GM19455 (cell line): Measurements from ENCODE around the gene MAGEB3.

ENCODE experiments used
- ATAC-seq: cut with Tn5 transposase; IDR thresholded peaks from one replicate; pipeline ENCODE4 v1.9.1; 2021; ENCODE audit not compliant: unreplicated experiment

The MAGEB3 gene

GRCh38 chrX:30278365-30278764, 47.9 kb downstream of the MAGEB3 start:
- no peak for ATAC-seq

- ATAC-seq: no peak
Observed at GRCh38 chrX:30280428-30280827, 50.0 kb downstream of the MAGEB3 start.

- no peak for ATAC-seq
Observed at GRCh38 chrX:30282527-30282926, 52.1 kb downstream of the MAGEB3 start.

GRCh38 chrX:30283456-30284200, 53.2 kb downstream of the MAGEB3 start:
- ATAC-seq: no peak
